CD14-positive monocyte (primary cell): ENCODE data around the gene MACROD2. TPM values are rescaled to one million over a fixed set of nuclear protein-coding genes. Genes with fewer than 3 reads are reported as not detected.

Source experiments
- DNase-seq, 3 donors: peaks; one replicate each; pipeline ENCODE4 v3.0.0-alpha.2; 2011 to 2022
- H2AFZ ChIP-seq: 2 replicates; pipeline ENCODE4 v1.6.0; 2012; ENCODE audit warnings: mild to moderate bottlenecking, low read depth, low read length, inconsistent platforms; ENCODE audit not compliant: insufficient read depth, poor library complexity, severe bottlenecking
- H3K27ac ChIP-seq, 2 donors: 1 replicate in 1 of 2; 2 replicates in 1 of 2; pipeline ENCODE4 v1.5.1; 2012 to 2013; ENCODE audit warnings: low read length in 2 of 2, control low read depth in 1 of 2, inconsistent platforms in 1 of 2, low read depth in 1 of 2, mild to moderate bottlenecking in 1 of 2
- H3K27me3 ChIP-seq, 2 donors: one replicate each; pipeline versions ENCODE4 v1.6.0 to v1.6.1; 2011 to 2013; ENCODE audit warnings: low read length in 2 of 2; ENCODE audit not compliant: control insufficient read depth in 2 of 2, insufficient read depth in 2 of 2
- H3K36me3 ChIP-seq, 2 donors: replicated peaks in 1 of 2; 1 replicate in 1 of 2; 2 replicates in 1 of 2; pipeline versions ENCODE4 v1.5.1 to v1.6.1; 2012 to 2013; ENCODE audit warnings: low read length in 2 of 2, control low read depth in 1 of 2, inconsistent platforms in 1 of 2, mild to moderate bottlenecking in 1 of 2; ENCODE audit not compliant: insufficient read depth in 2 of 2, control insufficient read depth in 1 of 2
- H3K4me1 ChIP-seq, 2 donors: 1 replicate in 1 of 2; 2 replicates in 1 of 2; pipeline versions ENCODE4 v1.5.1 to v1.6.1; 2012 to 2013; ENCODE audit warnings: low read length in 2 of 2, control low read depth in 1 of 2, inconsistent platforms in 1 of 2, mild to moderate bottlenecking in 1 of 2, moderate library complexity in 1 of 2; ENCODE audit not compliant: insufficient read depth in 2 of 2, control insufficient read depth in 1 of 2
- H3K4me2 ChIP-seq: replicated peaks from 2 replicates; pipeline ENCODE3; 2012; ENCODE audit warnings: low read length, moderate library complexity, mild to moderate bottlenecking; ENCODE audit not compliant: poor library complexity, severe bottlenecking; ENCODE audit errors: extremely low read depth
- H3K4me3 ChIP-seq, 3 experiments: fragments of 200-600 bp in 1 of 3; sonication (generic) in 1 of 3; replicated peaks in 1 of 3; 1 replicate in 2 of 3; 2 replicates in 1 of 3; pipeline ENCODE4 v1.5.1; 2011 to 2013; ENCODE audit warnings: low read length in 3 of 3, mild to moderate bottlenecking in 3 of 3, control low read depth in 2 of 3, low read depth in 2 of 3, inconsistent platforms in 1 of 3, moderate library complexity in 1 of 3
- H3K79me2 ChIP-seq: 2 replicates; pipeline ENCODE4 v1.6.0; 2012; ENCODE audit warnings: mild to moderate bottlenecking, control low read depth, inconsistent platforms, low read length, moderate library complexity; ENCODE audit not compliant: insufficient read depth
- H3K9ac ChIP-seq: 2 replicates; pipeline ENCODE4 v1.6.0; 2017; ENCODE audit warnings: low read length, mild to moderate bottlenecking; ENCODE audit not compliant: insufficient read depth, poor library complexity, severe bottlenecking
- H3K9me3 ChIP-seq, 2 donors: replicated peaks in 1 of 2; 1 replicate in 1 of 2; 2 replicates in 1 of 2; pipeline versions ENCODE4 v1.5.1 to v1.6.1; 2012 to 2013; ENCODE audit warnings: low read length in 2 of 2, control low read depth in 1 of 2; ENCODE audit not compliant: control insufficient read depth in 1 of 2, insufficient read depth in 1 of 2
- H4K20me1 ChIP-seq: 2 replicates; pipeline ENCODE4 v1.6.0; 2012; ENCODE audit warnings: mild to moderate bottlenecking, low read length, control low read depth, moderate library complexity; ENCODE audit not compliant: insufficient read depth
- H3K27ac Mint-ChIP-seq, 7 donors: one replicate each; pipeline ENCODE4 v1.8.0; 2020; ENCODE audit warnings: mild to moderate bottlenecking in 7 of 7, mixed read lengths in 7 of 7, moderate library complexity in 6 of 7, inconsistent platforms in 2 of 7
- H3K27me3 Mint-ChIP-seq, 3 donors: one replicate each; pipeline ENCODE4 v1.8.0; 2021 to 2022; ENCODE audit warnings: low read depth in 3 of 3, mild to moderate bottlenecking in 3 of 3, mixed read lengths in 3 of 3, moderate library complexity in 3 of 3, inconsistent platforms in 1 of 3
- H3K36me3 Mint-ChIP-seq, 2 donors: one replicate each; pipeline ENCODE4 v1.8.0; 2020; ENCODE audit warnings: mixed read lengths in 2 of 2, inconsistent platforms in 1 of 2, mild to moderate bottlenecking in 1 of 2
- H3K4me1 Mint-ChIP-seq: one replicate; pipeline ENCODE4 v1.8.0; 2020; ENCODE audit warnings: mild to moderate bottlenecking, mixed read lengths
- H3K4me3 Mint-ChIP-seq, 2 donors: one replicate each; pipeline ENCODE4 v1.8.0; 2020; ENCODE audit warnings: mild to moderate bottlenecking in 2 of 2, mixed read lengths in 2 of 2, moderate library complexity in 1 of 2
- H3K9me3 Mint-ChIP-seq, 7 donors: one replicate each; pipeline ENCODE4 v1.8.0; 2020 to 2022; ENCODE audit warnings: mixed read lengths in 7 of 7, mild to moderate bottlenecking in 6 of 7, moderate library complexity in 6 of 7, inconsistent platforms in 2 of 7
- WGBS: methylation state at CpG from one replicate; pipeline ENCODE4 v1.1.5; 2013; ENCODE audit warnings: missing lambda C conversion rate; ENCODE audit not compliant: insufficient coverage; 5-methylcytosine and 5-hydroxymethylcytosine counted together
- intact Hi-C, 2 donors: fragments of 100-400 bp; cut with micrococcal nuclease; formaldehyde crosslinking; loops; one replicate each; pipeline versions ENCODE4 v1.15.0 to v1.15.1; 2023
- polyA plus RNA-seq, 3 donors: library from polyadenylated mRNA; depleted of rRNA in 1 of 3; unstranded in 2 of 3; stranded (reverse) in 1 of 3; fragments of 300-500 nt in 2 of 3; fragments of >200 nt in 1 of 3; fragmentation: Illumina TruSeq in 2 of 3; gene quantifications; 1 replicate in 2 of 3; 2 replicates in 1 of 3; pipeline ENCODE4 v1.2.3, GENCODE V29; 2012 to 2021
- TF ChIP-seq, protein P1 (sequence below): fragments of 200-600 bp; IDR thresholded peaks from one replicate; pipeline ENCODE4 v1.8.0; 2022; ENCODE audit warnings: antibody characterized with exemption, mild to moderate bottlenecking

MACROD2 gene
- polyA plus RNA-seq, 3 donors = 0.23 TPM; not detected in 2

DNA sequence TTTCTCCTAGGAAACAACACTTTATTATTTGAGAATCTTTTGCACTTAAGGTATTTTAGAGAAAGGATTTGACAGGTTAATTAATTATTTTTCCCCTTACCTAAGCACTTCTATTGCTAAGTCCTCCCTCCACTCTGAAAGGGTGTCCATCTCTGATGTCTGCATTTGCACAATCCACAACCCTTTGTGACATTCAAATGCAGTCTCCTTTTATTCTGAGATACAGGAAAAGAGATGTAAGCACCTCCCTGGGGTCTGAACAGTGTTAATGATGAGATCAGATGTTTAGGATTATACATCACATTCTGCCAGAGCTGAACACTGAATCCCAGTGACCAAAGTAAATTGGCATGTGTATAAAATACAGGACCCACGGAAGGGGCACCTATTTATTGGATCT, 1206.3 kb downstream of the MACROD2 start:
- Mint-ChIP-seq H3K27ac (no peak overlapping the region), H3K4me1 (no peaks in the 10 kb centered on the region), H3K27me3 (no peaks in the 10 kb centered on the region), H3K4me3 (no peak overlapping the region), H3K36me3 (no peaks in the 10 kb centered on the region), H3K9me3 (peaks cover 0 to 3% (median 1%) of the 10 kb centered on the region in 7 donors)
- no peak overlapping the region for H3K4me3 ChIP-seq
- no peak overlapping the region for H3K4me2 ChIP-seq
- H3K27ac ChIP-seq = no peak overlapping the region
- no peaks in the 10 kb centered on the region for H3K36me3 ChIP-seq
- H3K9me3 ChIP-seq = no peaks in the 10 kb centered on the region
- no peak overlapping the region for H3K9ac ChIP-seq
- H4K20me1 ChIP-seq = no peaks in the 10 kb centered on the region
- TF ChIP-seq, protein P1, sequence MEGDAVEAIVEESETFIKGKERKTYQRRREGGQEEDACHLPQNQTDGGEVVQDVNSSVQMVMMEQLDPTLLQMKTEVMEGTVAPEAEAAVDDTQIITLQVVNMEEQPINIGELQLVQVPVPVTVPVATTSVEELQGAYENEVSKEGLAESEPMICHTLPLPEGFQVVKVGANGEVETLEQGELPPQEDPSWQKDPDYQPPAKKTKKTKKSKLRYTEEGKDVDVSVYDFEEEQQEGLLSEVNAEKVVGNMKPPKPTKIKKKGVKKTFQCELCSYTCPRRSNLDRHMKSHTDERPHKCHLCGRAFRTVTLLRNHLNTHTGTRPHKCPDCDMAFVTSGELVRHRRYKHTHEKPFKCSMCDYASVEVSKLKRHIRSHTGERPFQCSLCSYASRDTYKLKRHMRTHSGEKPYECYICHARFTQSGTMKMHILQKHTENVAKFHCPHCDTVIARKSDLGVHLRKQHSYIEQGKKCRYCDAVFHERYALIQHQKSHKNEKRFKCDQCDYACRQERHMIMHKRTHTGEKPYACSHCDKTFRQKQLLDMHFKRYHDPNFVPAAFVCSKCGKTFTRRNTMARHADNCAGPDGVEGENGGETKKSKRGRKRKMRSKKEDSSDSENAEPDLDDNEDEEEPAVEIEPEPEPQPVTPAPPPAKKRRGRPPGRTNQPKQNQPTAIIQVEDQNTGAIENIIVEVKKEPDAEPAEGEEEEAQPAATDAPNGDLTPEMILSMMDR = no peak
- DNase-seq = no peak
- no peak overlapping the region for H2AFZ ChIP-seq
- intact Hi-C loops = no loop called here
- no peaks in the 10 kb centered on the region for H3K4me1 ChIP-seq
- H3K79me2 ChIP-seq = no peaks in the 10 kb centered on the region
- no peaks in the 10 kb centered on the region for H3K27me3 ChIP-seq
- no CpG with 5 or more reads among the region's 1 CpG for WGBS

DNA sequence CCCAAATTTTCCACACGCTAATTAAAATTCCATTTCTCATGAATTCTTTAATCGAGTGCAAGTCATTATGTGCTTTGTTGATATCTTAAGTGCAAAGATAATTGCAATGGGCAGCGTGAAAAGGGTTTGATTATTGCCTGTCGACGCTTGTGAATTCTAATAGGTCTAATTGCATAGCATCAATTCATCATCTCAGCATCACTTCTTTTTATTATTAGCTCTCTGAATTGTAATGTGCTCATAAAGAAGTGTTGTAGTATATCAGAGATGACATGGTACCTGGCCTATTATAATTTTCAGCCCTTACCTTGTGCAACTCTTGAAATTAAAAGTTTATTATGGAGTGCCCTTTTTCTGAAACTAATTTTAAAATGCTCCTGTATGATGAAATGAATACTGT, 1208.9 kb downstream of the MACROD2 start:
- H3K9me3 Mint-ChIP-seq = peaks cover 6 to 19% (median 10%) of the 10 kb centered on the region in 7 donors
- H3K9ac ChIP-seq = no peak overlapping the region
- H3K4me1 ChIP-seq = no peaks in the 10 kb centered on the region
- DNase-seq = no peak
- H3K27me3 Mint-ChIP-seq = peaks cover 0 to 2% (median 2%) of the 10 kb centered on the region in 3 donors
- peaks cover 7 to 11% of the 10 kb centered on the region in 2 donors for H3K9me3 ChIP-seq
- H3K27me3 ChIP-seq = no peaks in the 10 kb centered on the region
- TF ChIP-seq, protein P1 = no peak
- no peak overlapping the region for H3K27ac ChIP-seq
- no peak overlapping the region for H3K4me2 ChIP-seq
- 100% methylated on average over 1 of the region's 5 CpGs for WGBS
- H3K79me2 ChIP-seq = no peaks in the 10 kb centered on the region
- H3K4me3 Mint-ChIP-seq = no peak overlapping the region
- H3K4me1 Mint-ChIP-seq = no peaks in the 10 kb centered on the region
- no peak overlapping the region for H3K27ac Mint-ChIP-seq
- H3K36me3 Mint-ChIP-seq = no peaks in the 10 kb centered on the region
- H4K20me1 ChIP-seq = no peaks in the 10 kb centered on the region
- no peak overlapping the region for H3K4me3 ChIP-seq
- H2AFZ ChIP-seq = no peak overlapping the region
- no peaks in the 10 kb centered on the region for H3K36me3 ChIP-seq
- intact Hi-C loops = no loop called here
